IMR-90 (cell line): ENCODE results near the gene NEDD4L. TPM values are rescaled to one million over a fixed set of nuclear protein-coding genes. Genes with fewer than 3 reads are reported as not detected.

Experiments
- ATAC-seq: fragments of 200-7000 bp; cut with Tn5 transposase; 2 replicates; pipeline ENCODE4 v1.9.1; 2020; ENCODE audit warnings: low read depth, mild to moderate bottlenecking, moderate library complexity
- BruUV-seq: library from RNA; stranded (reverse); fragments of 400-500 nt; replicated peaks from 2 replicates; lab custom pipeline; 2021; lab: Mats Ljungman, UMichigan
- CTCF ChIA-PET: fragments of 300-600 bp; formaldehyde crosslinking; extraction: SDS; loops from one replicate; lab custom pipeline; 2021; ENCODE audit warnings: antibody characterized with exemption; lab: Yijun Ruan, JAX
- POLR2A ChIA-PET: fragments of 300-600 bp; sonication (Branson Sonifier 250); formaldehyde crosslinking; loops from one replicate; lab custom pipeline; 2022; ENCODE audit warnings: antibody characterized with exemption; ENCODE audit not compliant: unreplicated experiment; lab: Charles Lee
- DNase-seq: peaks from one replicate; pipeline ENCODE4 v3.0.0; 2013
- H2AFZ ChIP-seq: replicated peaks from 2 replicates; pipeline ENCODE3; 2013; ENCODE audit warnings: low read length, mild to moderate bottlenecking; ENCODE audit not compliant: poor library complexity
- H2AK5ac ChIP-seq: 2 replicates; pipeline ENCODE4 v1.6.1; 2013; ENCODE audit warnings: low read depth, low read length, inconsistent platforms
- H2AK9ac ChIP-seq: replicated peaks from 2 replicates; pipeline ENCODE3; 2013; ENCODE audit warnings: mild to moderate bottlenecking, low read depth, low read length, moderate library complexity; ENCODE audit not compliant: poor library complexity
- H2BK120ac ChIP-seq: 2 replicates; pipeline ENCODE4 v1.6.1; 2013; ENCODE audit warnings: low read depth, low read length, inconsistent platforms
- H2BK15ac ChIP-seq: 3 replicates; pipeline ENCODE4 v1.6.1; 2013; ENCODE audit warnings: low read depth, low read length, inconsistent platforms
- H2BK20ac ChIP-seq: 2 replicates; pipeline ENCODE4 v1.6.1; 2013; ENCODE audit warnings: low read depth, mild to moderate bottlenecking, inconsistent platforms, low read length, moderate library complexity
- H2BK5ac ChIP-seq: 2 replicates; pipeline ENCODE4 v1.6.1; 2013; ENCODE audit warnings: mild to moderate bottlenecking, low read depth, low read length, inconsistent platforms; ENCODE audit not compliant: poor library complexity, severe bottlenecking
- H3K14ac ChIP-seq: replicated peaks from 2 replicates; pipeline ENCODE4 v1.6.1; 2013; ENCODE audit warnings: low read depth, low read length, inconsistent platforms
- H3K18ac ChIP-seq: 2 replicates; pipeline ENCODE4 v1.6.1; 2013; ENCODE audit warnings: low read depth, low read length, control low read depth
- H3K23ac ChIP-seq: 2 replicates; pipeline ENCODE4 v1.6.1; 2013; ENCODE audit warnings: low read depth, low read length, inconsistent platforms
- H3K27ac ChIP-seq: 2 replicates; pipeline ENCODE4 v1.5.1; 2013; ENCODE audit warnings: mild to moderate bottlenecking, control low read depth, low read length; ENCODE audit not compliant: insufficient read depth
- H3K27me3 ChIP-seq: 2 replicates; pipeline ENCODE4 v1.6.1; 2013; ENCODE audit warnings: low read length; ENCODE audit not compliant: control insufficient read depth, insufficient read depth
- H3K36me3 ChIP-seq: 2 replicates; pipeline ENCODE4 v1.6.1; 2013; ENCODE audit warnings: low read length, mixed read lengths; ENCODE audit not compliant: control insufficient read depth, insufficient read depth
- H3K4ac ChIP-seq: 2 replicates; pipeline ENCODE4 v1.6.1; 2013; ENCODE audit warnings: low read depth, low read length, inconsistent platforms
- H3K4me1 ChIP-seq: 2 replicates; pipeline ENCODE4 v1.6.1; 2013; ENCODE audit warnings: low read length, mixed read lengths; ENCODE audit not compliant: control insufficient read depth, insufficient read depth
- H3K4me2 ChIP-seq: 2 replicates; pipeline ENCODE4 v1.6.1; 2013; ENCODE audit warnings: low read depth, mild to moderate bottlenecking, control low read depth, low read length, moderate library complexity
- H3K4me3 ChIP-seq: 2 replicates; pipeline ENCODE4 v1.5.1; 2013; ENCODE audit warnings: low read depth, mild to moderate bottlenecking, control low read depth, low read length, moderate library complexity; ENCODE audit not compliant: insufficient read depth
- H3K56ac ChIP-seq: 2 replicates; pipeline ENCODE4 v1.6.1; 2013; ENCODE audit warnings: low read length, inconsistent platforms; ENCODE audit not compliant: insufficient read depth; ENCODE audit errors: extremely low read depth
- H3K79me1 ChIP-seq, 2 experiments: 2 replicates each; pipeline ENCODE4 v1.6.1; 2013; ENCODE audit warnings: low read length in 2 of 2, inconsistent platforms in 1 of 2, low read depth in 1 of 2
- H3K9ac ChIP-seq: 2 replicates; pipeline ENCODE4 v1.6.1; 2013; ENCODE audit warnings: low read depth, low read length, control low read depth
- H3K9me1 ChIP-seq: 2 replicates; pipeline ENCODE4 v1.6.1; 2013; ENCODE audit warnings: low read length, inconsistent platforms; ENCODE audit not compliant: insufficient read depth
- H3K9me3 ChIP-seq: 2 replicates; pipeline ENCODE4 v1.6.1; 2013; ENCODE audit warnings: low read length; ENCODE audit not compliant: control insufficient read depth, insufficient read depth
- H4K20me1 ChIP-seq: 2 replicates; pipeline ENCODE4 v1.6.1; 2013; ENCODE audit warnings: low read length, inconsistent platforms; ENCODE audit not compliant: insufficient read depth
- H4K5ac ChIP-seq: 2 replicates; pipeline ENCODE4 v1.6.1; 2013; ENCODE audit warnings: mild to moderate bottlenecking, low read depth, low read length, control low read depth
- H4K8ac ChIP-seq, 2 experiments: 2 replicates each; pipeline ENCODE4 v1.6.1; 2013; ENCODE audit warnings: low read depth in 2 of 2, low read length in 2 of 2, control low read depth in 1 of 2, inconsistent platforms in 1 of 2
- H4K91ac ChIP-seq: 2 replicates; pipeline ENCODE4 v1.6.1; 2013; ENCODE audit warnings: low read depth, low read length, inconsistent platforms; ENCODE audit not compliant: insufficient read depth
- BHLHE40 ChIP-seq: fragments of 150-350 bp; IDR thresholded peaks from 2 replicates; pipeline ENCODE4 v1.6.1; 2016; ENCODE audit warnings: mild to moderate bottlenecking, low read depth, low read length
- CEBPB ChIP-seq: IDR thresholded peaks from 2 replicates; pipeline ENCODE4 v1.6.1; 2012; ENCODE audit warnings: low read depth, low read length, improper control_type of control experiment
- CHD1 ChIP-seq: IDR thresholded peaks from 2 replicates; pipeline ENCODE4 v1.6.1; 2012; ENCODE audit warnings: low read depth, low read length, improper control_type of control experiment
- CTCF ChIP-seq: conservative IDR thresholded peaks from 2 replicates; pipeline ENCODE4 v1.5.1; 2012; ENCODE audit warnings: mild to moderate bottlenecking, low read depth, low read length, improper control_type of control experiment
- ELK1 ChIP-seq: fragments of 150-350 bp; IDR thresholded peaks from 2 replicates; pipeline ENCODE4 v1.6.1; 2016; ENCODE audit warnings: low read depth, mild to moderate bottlenecking, low read length, moderate library complexity, borderline replicate concordance
- FOS ChIP-seq: fragments of 150-350 bp; IDR thresholded peaks from 2 replicates; pipeline ENCODE4 v1.6.1; 2016; ENCODE audit warnings: low read depth, low read length
- MAFK ChIP-seq: IDR thresholded peaks from 2 replicates; pipeline ENCODE4 v1.6.1; 2012; ENCODE audit warnings: low read depth, low read length, improper control_type of control experiment
- MAZ ChIP-seq: IDR thresholded peaks from 2 replicates; pipeline ENCODE4 v1.6.1; 2012; ENCODE audit warnings: low read depth, mild to moderate bottlenecking, low read length, improper control_type of control experiment, moderate library complexity, borderline replicate concordance
- MXI1 ChIP-seq: IDR thresholded peaks from 2 replicates; pipeline ENCODE4 v1.6.1; 2012; ENCODE audit warnings: low read depth, mild to moderate bottlenecking, low read length, moderate library complexity, borderline replicate concordance
- NFE2L2 ChIP-seq: fragments of 150-350 bp; IDR thresholded peaks from 2 replicates; pipeline ENCODE4 v1.6.1; 2016; ENCODE audit warnings: low read depth, mild to moderate bottlenecking, low read length
- POLR2A ChIP-seq: IDR thresholded peaks from 2 replicates; pipeline ENCODE4 v1.6.1; 2012; ENCODE audit warnings: mild to moderate bottlenecking, low read depth, low read length
- RAD21 ChIP-seq: IDR thresholded peaks from 2 replicates; pipeline ENCODE4 v1.6.1; 2012; ENCODE audit warnings: low read length, improper control_type of control experiment
- RCOR1 ChIP-seq: IDR thresholded peaks from 2 replicates; pipeline ENCODE4 v1.6.1; 2012; ENCODE audit warnings: mild to moderate bottlenecking, low read length, improper control_type of control experiment; ENCODE audit not compliant: insufficient replicate concordance
- RFX5 ChIP-seq: IDR thresholded peaks from 2 replicates; pipeline ENCODE4 v1.8.0; 2012; ENCODE audit warnings: low read depth, mild to moderate bottlenecking, low read length, moderate library complexity
- SMC3 ChIP-seq: fragments of 150-350 bp; IDR thresholded peaks from 2 replicates; pipeline ENCODE4 v1.6.1; 2016; ENCODE audit warnings: low read depth, mild to moderate bottlenecking, antibody characterized with exemption, low read length, moderate library complexity
- WGBS, 2 experiments: methylation state at CpG; one replicate each; pipeline versions ENCODE4 v1.1.5 to v1.1.7; 2013; ENCODE audit warnings: missing lambda C conversion rate in 2 of 2; ENCODE audit not compliant: insufficient read length in 1 of 2; ENCODE audit errors: extremely low coverage in 2 of 2; 5-methylcytosine and 5-hydroxymethylcytosine counted together
- dilution Hi-C: fragments of 300-500 bp; cut with HindIII; formaldehyde crosslinking; loops from one replicate; pipeline ENCODE4 v1.14.3; 2018; ENCODE audit warnings: low sequenced_read_pairs; ENCODE audit not compliant: unreplicated experiment
- in situ Hi-C: fragments of 300-500 bp; cut with MboI; formaldehyde crosslinking; loops from 3 replicates; pipeline ENCODE4 v1.14.3; 2019; ENCODE audit warnings: low sequenced_read_pairs, inconsistent platforms, mixed read lengths
- intact Hi-C: fragments of 100-400 bp; cut with micrococcal nuclease; formaldehyde crosslinking; loops from 2 replicates; pipeline ENCODE4 v1.10.0; 2022
- polyA plus RNA-seq, 3 experiments: library from polyadenylated mRNA; depleted of rRNA; stranded (reverse); fragments of >200 nt; gene quantifications; 2 replicates each; pipeline ENCODE4 v1.2.3, GENCODE V29; 2012; ENCODE audit warnings: low replicate concordance in 1 of 3
- total RNA-seq: library from RNA; depleted of rRNA; stranded (reverse); fragments of >200 nt; gene quantifications from 2 replicates; pipeline ENCODE4 v1.2.3, GENCODE V29; 2012
- TF ChIP-seq, protein P1 (sequence below): fragments of 150-350 bp; IDR thresholded peaks from 2 replicates; pipeline ENCODE4 v1.6.1; 2017; ENCODE audit warnings: mild to moderate bottlenecking, antibody characterized with exemption, low read length, low read depth

NEDD4L gene
- total and polyA plus RNA-seq, 2 of the 4 experiments (the other 2 are of a cell fraction), result 10.0 to 10.9 TPM

DNA sequence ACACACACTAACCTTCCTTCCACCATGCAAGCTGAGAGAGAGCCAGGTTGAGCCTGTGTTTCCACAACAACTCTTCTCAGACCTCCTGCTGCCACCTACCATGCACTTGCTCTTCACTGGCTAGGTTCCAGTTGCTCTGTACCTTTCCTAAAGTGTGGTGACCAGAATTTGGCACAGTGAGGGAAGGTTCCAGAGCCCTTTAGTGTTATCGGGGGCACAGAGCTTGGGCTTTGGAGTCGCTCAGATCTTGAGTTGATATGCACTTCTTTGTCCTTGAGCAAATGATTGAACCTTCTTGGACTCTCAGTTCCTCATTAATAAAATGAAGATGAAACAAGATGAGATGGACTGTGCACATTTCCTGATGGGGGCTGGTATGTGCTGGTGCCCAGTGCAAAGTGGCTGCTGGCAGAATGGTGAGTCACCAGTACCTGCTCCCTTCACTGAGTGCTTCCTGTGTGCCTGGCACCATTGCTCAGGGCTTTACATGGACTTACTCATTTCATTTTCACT is 47.1 kb downstream of the NEDD4L start:
- no TSS peak for BruUV-seq
- POLR2A ChIA-PET, result no interaction called here
- intact Hi-C loops, result no loop called here

More for the DNA sequence above, 47.1 kb downstream of the NEDD4L start:
- Histone ChIP-seq H3K9ac (no peak overlapping the region), H3K27me3 (no peaks in the 10 kb centered on the region; the same call in 1 of the 2 replicates), H3K23ac (no peak overlapping the region), H4K5ac (no peak overlapping the region), H3K4me3 (no peak overlapping the region), H2BK120ac (no peak overlapping the region), H2AFZ (no peak overlapping the region), H2BK20ac (no peak overlapping the region), H3K4me2 (no peak overlapping the region), H2AK9ac (peak overlapping the region; percentile 34), H3K9me3 (peaks cover 5% of the 10 kb centered on the region; the same call in 1 of the 2 replicates), H4K8ac (no peak overlapping the region), H2BK5ac (no peak overlapping the region), H3K4ac (no peak overlapping the region), H3K79me1 (0 out of 4 replicates have a peak, but pooled peaks cover 0 to 3% of the 10 kb centered on the region in 2 experiments), H3K36me3 (no peaks in the 10 kb centered on the region), H3K18ac (no peak overlapping the region), H3K27ac (no peak overlapping the region), H2BK15ac (no peak overlapping the region), H4K20me1 (0 out of 2 replicates have a peak, but pooled peaks cover 4% of the 10 kb centered on the region), H3K9me1 (no peaks in the 10 kb centered on the region), H3K14ac (no peak overlapping the region), H3K56ac (no peak overlapping the region), H4K91ac (no peak overlapping the region), H2AK5ac (0 out of 2 replicates have a peak overlapping the region, but pooled peaks have one; percentile 12), H3K4me1 (no peaks in the 10 kb centered on the region)
- no peak for DNase-seq
- dilution Hi-C loops (no loop called here), in situ Hi-C loops (no loop called here)
- CTCF ChIA-PET, result interaction anchor here (0.6 kb wide), 1 partner anchor 36 kb away, joined by 3 read pairs; no protein-coding TSS in a partner anchor
- no CpG with 5 or more reads among the region's 2 CpGs for WGBS, 2 experiments
- TF ChIP-seq ELK1 (no peak), SMC3 (no peak), RAD21 (no peak), RFX5 (no peak), CEBPB (no peak), MXI1 (no peak), RCOR1 (no peak), FOS (no peak), MAZ (no peak), BHLHE40 (no peak), MAFK (no peak), NFE2L2 (no peak), CTCF (no peak), CHD1 (no peak), POLR2A (no peak)
- TF ChIP-seq, protein P1, sequence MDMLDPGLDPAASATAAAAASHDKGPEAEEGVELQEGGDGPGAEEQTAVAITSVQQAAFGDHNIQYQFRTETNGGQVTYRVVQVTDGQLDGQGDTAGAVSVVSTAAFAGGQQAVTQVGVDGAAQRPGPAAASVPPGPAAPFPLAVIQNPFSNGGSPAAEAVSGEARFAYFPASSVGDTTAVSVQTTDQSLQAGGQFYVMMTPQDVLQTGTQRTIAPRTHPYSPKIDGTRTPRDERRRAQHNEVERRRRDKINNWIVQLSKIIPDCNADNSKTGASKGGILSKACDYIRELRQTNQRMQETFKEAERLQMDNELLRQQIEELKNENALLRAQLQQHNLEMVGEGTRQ, result no peak
- ATAC-seq, result no peak
